K562 (cell line): ENCODE results near the gene ITPRIP. TPM values are rescaled to one million over a fixed set of nuclear protein-coding genes. Genes with fewer than 3 reads are reported as not detected.

Experiments
- CBX2 ChIP-seq: fragments of 200-600 bp; sonication (generic); IDR thresholded peaks from one replicate; pipeline ENCODE4 v1.6.1; 2012; ENCODE audit warnings: mild to moderate bottlenecking, low read length, inconsistent platforms; ENCODE audit not compliant: insufficient read depth, poor library complexity, severe bottlenecking
- CTCFL ChIP-seq: IDR thresholded peaks from 2 replicates; pipeline ENCODE4 v1.6.1; 2011; ENCODE audit warnings: borderline replicate concordance, low read depth, mild to moderate bottlenecking, moderate library complexity, low read length; ENCODE audit not compliant: insufficient read depth, poor library complexity, severe bottlenecking
- ESRRB ChIP-seq: fragments of 250-450 bp; sonication (Bioruptor Pico); IDR thresholded peaks from 2 replicates; pipeline ENCODE4 v1.5.0; 2020; ENCODE audit warnings: mild to moderate bottlenecking, moderate library complexity, borderline replicate concordance
- ETS1 ChIP-seq: conservative IDR thresholded peaks from 2 replicates; pipeline ENCODE4 v1.6.1; 2011; ENCODE audit warnings: low read depth, mild to moderate bottlenecking, low read length; ENCODE audit not compliant: control insufficient read depth
- FOXJ2 ChIP-seq: fragments of 200-800 bp; sonication (Bioruptor generic); IDR thresholded peaks from 2 replicates; pipeline ENCODE4 v1.6.1; 2016; ENCODE audit warnings: missing genetic modification characterization, missing compliant biosample characterization
- FOXK2 ChIP-seq, 2 experiments: fragments of 450-650 bp; IDR thresholded peaks in 1 of 2; conservative IDR thresholded peaks in 1 of 2; 2 replicates each; pipeline ENCODE4 v1.6.1; 2016; ENCODE audit warnings: low read depth in 2 of 2, mild to moderate bottlenecking in 1 of 2
- GTF2A2 ChIP-seq: IDR thresholded peaks from 2 replicates; pipeline ENCODE4 v1.6.1; 2016; ENCODE audit warnings: mild to moderate bottlenecking, missing genetic modification characterization, missing compliant biosample characterization
- LCOR ChIP-seq: sonication (generic); formaldehyde crosslinking; IDR thresholded peaks from 2 replicates; pipeline ENCODE4 v1.8.0; 2022; ENCODE audit warnings: mild to moderate bottlenecking, missing genetic modification reagents
- MTA1 ChIP-seq: fragments of 450-650 bp; IDR thresholded peaks from 2 replicates; pipeline ENCODE4 v1.6.1; 2017; ENCODE audit warnings: borderline replicate concordance
- NONO ChIP-seq, 2 experiments: fragments of 200-400 bp in 1 of 2; fragments of 450-650 bp in 1 of 2; formaldehyde crosslinking in 1 of 2; IDR thresholded peaks; 2 replicates each; pipeline ENCODE4 v1.6.1; 2017; ENCODE audit warnings: low read depth in 2 of 2, mild to moderate bottlenecking in 2 of 2, moderate library complexity in 2 of 2, low read length in 1 of 2
- NR2C1 ChIP-seq, 2 experiments: fragments of 450-650 bp; IDR thresholded peaks; 2 replicates each; pipeline ENCODE4 v1.6.1; 2017; ENCODE audit warnings: mild to moderate bottlenecking in 2 of 2, antibody characterized with exemption in 1 of 2, inconsistent platforms in 1 of 2, missing compliant biosample characterization in 1 of 2, missing genetic modification characterization in 1 of 2
- PHB ChIP-seq: fragments of 250-450 bp; sonication (Bioruptor Pico); IDR thresholded peaks from 2 replicates; pipeline ENCODE4 v1.5.0; 2021
- RFX5 ChIP-seq: IDR thresholded peaks from 2 replicates; pipeline ENCODE4 v1.6.1; 2011; ENCODE audit warnings: low read depth, mild to moderate bottlenecking, improper control_type of control experiment, low read length
- SAFB ChIP-seq: fragments of 200-400 bp; formaldehyde crosslinking; IDR thresholded peaks from 2 replicates; pipeline ENCODE4 v1.6.1; 2017; ENCODE audit warnings: low read depth, low read length, borderline replicate concordance
- SMARCA4 ChIP-seq: fragments of 450-650 bp; IDR thresholded peaks from 2 replicates; pipeline ENCODE4 v1.6.1; 2016
- SMARCA5 ChIP-seq: fragments of 450-650 bp; IDR thresholded peaks from 2 replicates; pipeline ENCODE4 v1.6.1; 2016
- SMARCE1 ChIP-seq: fragments of 450-650 bp; IDR thresholded peaks from 2 replicates; pipeline ENCODE4 v1.7.1; 2016; ENCODE audit warnings: mild to moderate bottlenecking
- TRIM24 ChIP-seq, 2 experiments: fragments of 450-650 bp; IDR thresholded peaks; 2 replicates each; pipeline ENCODE4 v1.6.1; 2016
- ZBTB49 ChIP-seq: sonication (generic); formaldehyde crosslinking; IDR thresholded peaks from 2 replicates; pipeline ENCODE4 v1.8.0; 2022; ENCODE audit warnings: missing genetic modification reagents, mild to moderate bottlenecking, borderline replicate concordance
- ZNF232 ChIP-seq: sonication (generic); formaldehyde crosslinking; IDR thresholded peaks from 2 replicates; pipeline ENCODE4 v1.8.0; 2022; ENCODE audit warnings: mild to moderate bottlenecking, missing genetic modification reagents
- polyA plus RNA-seq, 8 experiments: library from polyadenylated mRNA; depleted of rRNA in 4 of 8; stranded (reverse) in 5 of 8; unstranded in 3 of 8; fragments of >200 nt; fragmentation: Nextera tagmentation in 2 of 8; fragmentation: Illumina TruSeq in 1 of 8; extraction: Ambion mirVana in 2 of 8; extraction: Trizol in 1 of 8; gene quantifications; 2 replicates each; pipeline versions ENCODE4 v1.2.1 to v1.2.3, GENCODE V29; 2011 to 2014; ENCODE audit warnings: inconsistent platforms in 1 of 8, missing spikeins in 1 of 8
- total RNA-seq, 7 experiments: library from RNA; depleted of rRNA in 6 of 7; stranded (reverse); fragments of >200 nt in 6 of 7; fragmentation: Illumina TruSeq in 2 of 7; extraction: Trizol in 2 of 7; gene quantifications; 2 replicates each; pipeline versions ENCODE4 v1.2.1 to v1.2.3, GENCODE V29; 2011 to 2021; ENCODE audit warnings: low replicate concordance in 1 of 7

ITPRIP gene
- total and polyA plus RNA-seq, 9 of the 15 experiments (the other 6 are each of a cell fraction or from before 2014, with no cell fraction given): 4.4 to 28.5 (median 10.9) TPM

GRCh38 chr10:104349623-104350126, 11.4 kb upstream of the ITPRIP start (continued):
- no peak for TF ChIP-seq NONO (IDR thresholded peaks at IDR 0.05; ENCODE audit: low read depth in 2 of 2, low read length in 1 of 2)
- no peak for TF ChIP-seq ETS1
- no peak for TF ChIP-seq GTF2A2 (tag)
- no peak for TF ChIP-seq ZBTB49
- no peak for TF ChIP-seq SAFB
- TF ChIP-seq CTCFL: no peak
- TF ChIP-seq FOXK2 (conservative IDR thresholded peaks at IDR 0.05 in 1 of 2, IDR thresholded peaks at IDR 0.05 in 1 of 2; ENCODE audit: low read depth in 2 of 2): 0 out of 4 replicates have a peak, but pooled peaks of 1 of the 2 experiments have one; percentile 9
- TF ChIP-seq MTA1: peak; percentile 66; the same call in 1 of the 2 replicates
- TF ChIP-seq SMARCE1: peak; percentile 42; the same call in 1 of the 2 replicates
- TF ChIP-seq LCOR (CRISPR knock-in tag): no peak
- TF ChIP-seq RFX5: no peak
- TF ChIP-seq CBX2: no peak
- TF ChIP-seq SMARCA5: no peak
- TF ChIP-seq NR2C1 (IDR thresholded peaks at IDR 0.05): 0 out of 2 replicates have a peak, but pooled peaks have one; percentile 17
- TF ChIP-seq NR2C1 (tag; IDR thresholded peaks at IDR 0.05): no peak
- no peak for TF ChIP-seq ZNF232
- no peak for TF ChIP-seq ESRRB
- TF ChIP-seq FOXJ2: peak; percentile 61
- no peak for TF ChIP-seq PHB (CRISPR knock-in tag)
- peak; percentile 52 to 68; a peak in 3 of 4 replicates for TF ChIP-seq TRIM24 (IDR thresholded peaks at IDR 0.05)
- TF ChIP-seq SMARCA4: peak; percentile 44; the same call in 1 of the 2 replicates
